HuH-7 (cell line): ENCODE data around the gene ASGR2.

Experiments used
- DNase-seq: peaks from one replicate; pipeline ENCODE4 v3.0.0; 2011; ENCODE audit warnings: low spot score

Gene ASGR2

GRCh38 chr17:7060165-7060891 lies 54.3 kb downstream of the ASGR2 start:
- no peak for DNase-seq

- no peak for DNase-seq
Measured at GRCh38 chr17:7058831-7059447, 55.7 kb downstream of the ASGR2 start.

GRCh38 chr17:7056386-7056785 lies 58.2 kb downstream of the ASGR2 start:
- DNase-seq = no peak
